Measurements from ENCODE around the gene UGT3A2. TPM values are rescaled to one million over a fixed set of nuclear protein-coding genes. Genes with fewer than 3 reads are reported as not detected.
A peak's percentile ranks its signal among the peaks of the same experiment; 100 is the strongest.

Gene UGT3A2
- total RNA-seq, 1 experiment from 2014 or later: not detected

- DNase-seq: no peak
- Histone ChIP-seq H3K36me3 (ENCODE audit: low read depth) (no peaks in the 10 kb centered on the region), H3K79me2 (ENCODE audit: low read depth) (no peaks in the 10 kb centered on the region), H3F3A (ENCODE audit: insufficient read depth, low read depth) (no peaks in the 10 kb centered on the region), H4K20me1 (ENCODE audit: insufficient read depth) (no peaks in the 10 kb centered on the region), H3K4me3 (no peak overlapping the region), H3K4me2 (no peak overlapping the region), H2AFZ (no peak overlapping the region), H3K9me2 (ENCODE audit: insufficient read depth) (no peaks in the 10 kb centered on the region), H3K27ac (no peak overlapping the region), H3K4me1 (replicated peaks; ENCODE audit: insufficient read depth) (no peaks in the 10 kb centered on the region), H3K9me3 (ENCODE audit: insufficient read depth, low read depth) (no peaks in the 10 kb centered on the region), H3K27me3 (ENCODE audit: insufficient read depth, low read depth) (peaks cover 3% of the 10 kb centered on the region; the same call in 1 of the 2 replicates)
- TF ChIP-seq EZH2 (IDR thresholded peaks at IDR 0.05; ENCODE audit: low read depth) (no peak), CTCF (conservative IDR thresholded peaks at IDR 0.05) (no peak)
- intact Hi-C loops (cut with micrococcal nuclease; ENCODE audit: unreplicated experiment): no loop called here
- ChIA-PET CTCF (interaction anchor here (0.6 to 1.8 kb wide), 19 partner anchors 10 to 618 kb away, joined by 3 to 16 read pairs (median 5); partner anchors contain the start of genes LMBRD2, NADK2, RANBP3L and SKP2), POLR2A (ENCODE audit: unreplicated experiment) (no interaction called here)
- no TSS peak for BruUV-seq (replicated peaks)
These were observed 11.7 kb upstream of the UGT3A2 start for GRCh38 chr5:36078430-36078829.

GRCh38 chr5:36073595-36074216 lies 7.0 kb upstream of the UGT3A2 start:
- Histone ChIP-seq H3F3A (ENCODE audit: insufficient read depth, low read depth) (no peaks in the 10 kb centered on the region), H4K20me1 (ENCODE audit: insufficient read depth) (no peaks in the 10 kb centered on the region), H3K4me3 (no peak overlapping the region), H3K4me2 (no peak overlapping the region), H3K9me3 (ENCODE audit: insufficient read depth, low read depth) (no peaks in the 10 kb centered on the region), H3K36me3 (ENCODE audit: low read depth) (no peaks in the 10 kb centered on the region), H3K79me2 (ENCODE audit: low read depth) (no peaks in the 10 kb centered on the region), H3K27me3 (ENCODE audit: insufficient read depth, low read depth) (peaks cover 13% of the 10 kb centered on the region), H3K27ac (no peak overlapping the region), H3K4me1 (replicated peaks; ENCODE audit: insufficient read depth) (no peaks in the 10 kb centered on the region), H2AFZ (no peak overlapping the region), H3K9me2 (ENCODE audit: insufficient read depth) (no peaks in the 10 kb centered on the region)
- DNase-seq: no peak
- intact Hi-C loops (cut with micrococcal nuclease; ENCODE audit: unreplicated experiment): no loop called here
- BruUV-seq (replicated peaks): no TSS peak
- CTCF ChIA-PET: no interaction called here
- POLR2A ChIA-PET (ENCODE audit: unreplicated experiment): no interaction called here
- peak; percentile 40; the same call in 1 of the 2 replicates for TF ChIP-seq CTCF (conservative IDR thresholded peaks at IDR 0.05)
- no peak for TF ChIP-seq EZH2 (IDR thresholded peaks at IDR 0.05; ENCODE audit: low read depth)

GRCh38 chr5:36070687-36071571 lies 4.2 kb upstream of the UGT3A2 start:
- H2AFZ ChIP-seq: peak overlapping the region; percentile 65; the same call in 1 of the 2 replicates
- no peak for TF ChIP-seq CTCF (conservative IDR thresholded peaks at IDR 0.05)
- TF ChIP-seq EZH2 (IDR thresholded peaks at IDR 0.05; ENCODE audit: low read depth): no peak
- no peaks in the 10 kb centered on the region for H3K9me2 ChIP-seq (ENCODE audit: insufficient read depth)
- peak overlapping the region; percentile 72 for H3K4me2 ChIP-seq
- H3K79me2 ChIP-seq (ENCODE audit: low read depth): no peaks in the 10 kb centered on the region
- H3K27me3 ChIP-seq (ENCODE audit: insufficient read depth, low read depth): peaks cover 27% of the 10 kb centered on the region
- no peak overlapping the region for H3K27ac ChIP-seq
- POLR2A ChIA-PET (ENCODE audit: unreplicated experiment): no interaction called here
- no peaks in the 10 kb centered on the region for H3F3A ChIP-seq (ENCODE audit: insufficient read depth, low read depth)
- CTCF ChIA-PET: no interaction called here
- no TSS peak for BruUV-seq (replicated peaks)
- intact Hi-C loops (cut with micrococcal nuclease; ENCODE audit: unreplicated experiment): no loop called here
- peak overlapping the region; percentile 45; the same call in 1 of the 2 replicates for H3K4me3 ChIP-seq
- H3K36me3 ChIP-seq (ENCODE audit: low read depth): no peaks in the 10 kb centered on the region
- no peaks in the 10 kb centered on the region for H3K9me3 ChIP-seq (ENCODE audit: insufficient read depth, low read depth)
- DNase-seq: no peak
- no peaks in the 10 kb centered on the region for H3K4me1 ChIP-seq (replicated peaks; ENCODE audit: insufficient read depth)
- H4K20me1 ChIP-seq (ENCODE audit: insufficient read depth): no peaks in the 10 kb centered on the region
